NCI-H774 (cell line): ENCODE results near the gene KLHL14.
"Not testable (repeated sequence)": the region's sequence is repeated elsewhere in the genome, so short reads cannot be mapped to it uniquely, and the experiment has no call there.

Experiments
- DNase-seq: peaks from one replicate; lab custom pipeline; 2025; lab: John Stamatoyannopoulos, UW

The KLHL14 gene

DNA sequence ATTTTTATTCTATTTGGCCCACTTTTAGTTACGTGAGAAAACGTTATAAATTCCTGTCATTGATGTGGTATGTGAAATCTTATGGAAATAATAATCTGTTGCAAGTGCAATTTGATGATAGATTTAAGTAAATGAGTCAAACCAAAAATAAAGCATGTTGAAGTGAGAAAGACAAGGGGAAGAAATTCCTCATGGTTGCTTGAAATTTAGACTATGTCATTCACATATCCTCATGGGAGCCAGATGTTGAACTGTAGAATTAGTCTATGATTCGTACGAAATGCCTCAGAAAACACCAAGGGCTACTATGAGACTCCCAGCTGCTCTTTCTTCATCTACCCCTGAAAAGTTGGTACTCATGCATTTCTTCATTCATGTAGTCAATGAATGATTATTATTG, 55.7 kb downstream of the KLHL14 start:
- DNase-seq: no peak

DNA sequence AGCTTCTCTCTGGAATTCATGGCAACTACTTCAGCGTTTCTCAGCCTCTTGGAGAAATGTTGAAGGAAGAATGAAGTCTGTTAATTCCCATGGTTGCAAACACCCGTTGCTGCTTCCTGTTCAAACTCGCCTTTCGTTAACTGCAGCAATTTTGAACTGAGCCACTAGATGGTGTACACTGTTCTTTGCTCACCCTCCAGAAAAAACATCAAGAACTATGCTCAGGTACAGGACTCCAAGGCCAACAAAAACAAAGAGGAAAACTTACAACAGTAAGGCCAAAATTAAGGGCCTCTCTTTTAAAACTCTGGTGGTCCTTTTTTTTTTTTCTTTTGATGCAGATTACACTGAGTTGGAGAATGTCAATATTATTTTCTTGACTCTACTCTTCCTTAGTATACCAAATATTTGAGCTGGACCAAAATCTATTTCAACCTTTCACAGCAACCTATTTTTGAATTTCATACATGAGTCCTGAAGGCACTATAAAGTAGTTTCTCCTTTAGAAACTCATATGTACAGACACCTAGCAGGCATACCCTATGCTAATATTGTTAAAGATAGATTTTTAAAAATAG, 58.2 kb downstream of the KLHL14 start:
- peak; percentile 77 for DNase-seq

DNA sequence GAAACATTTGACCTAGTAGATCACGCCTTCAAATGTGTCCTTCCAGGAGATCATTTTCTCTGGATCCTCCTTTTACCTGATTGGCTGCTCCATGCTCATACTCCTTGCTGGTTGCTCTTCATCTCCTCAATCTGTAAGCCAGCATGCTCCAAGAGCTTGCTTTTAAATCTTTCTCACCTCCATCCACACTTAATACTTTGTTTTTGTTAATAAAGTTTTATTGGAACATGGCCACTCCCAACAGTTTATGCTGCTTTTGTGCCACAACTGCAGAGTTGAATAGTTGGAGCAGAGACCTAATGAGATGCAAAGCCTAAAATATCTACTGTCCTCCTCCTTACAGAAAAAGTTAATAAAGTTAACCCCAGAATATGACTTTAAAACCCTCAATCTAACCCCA, 60.0 kb downstream of the KLHL14 start:
- no peak for DNase-seq

DNA sequence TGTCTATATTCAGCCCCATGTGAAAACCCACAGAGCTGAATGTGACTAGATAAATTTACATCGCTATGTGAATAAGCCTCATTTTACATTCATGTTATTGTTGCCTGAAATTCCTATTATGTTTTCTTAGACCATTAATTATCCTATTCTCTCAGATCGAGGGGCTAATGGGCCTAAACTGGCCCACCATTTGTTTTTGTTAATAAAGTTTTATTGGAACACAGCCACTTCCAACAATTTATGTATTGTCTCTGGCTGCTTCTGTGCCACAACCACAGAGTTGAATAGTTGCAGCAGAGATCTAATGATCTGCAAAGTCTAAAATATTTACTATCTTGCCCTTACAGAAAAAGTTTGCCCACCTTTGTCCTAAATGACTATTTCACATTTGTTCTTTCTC, 61.0 kb downstream of the KLHL14 start:
- no peak for DNase-seq

DNA sequence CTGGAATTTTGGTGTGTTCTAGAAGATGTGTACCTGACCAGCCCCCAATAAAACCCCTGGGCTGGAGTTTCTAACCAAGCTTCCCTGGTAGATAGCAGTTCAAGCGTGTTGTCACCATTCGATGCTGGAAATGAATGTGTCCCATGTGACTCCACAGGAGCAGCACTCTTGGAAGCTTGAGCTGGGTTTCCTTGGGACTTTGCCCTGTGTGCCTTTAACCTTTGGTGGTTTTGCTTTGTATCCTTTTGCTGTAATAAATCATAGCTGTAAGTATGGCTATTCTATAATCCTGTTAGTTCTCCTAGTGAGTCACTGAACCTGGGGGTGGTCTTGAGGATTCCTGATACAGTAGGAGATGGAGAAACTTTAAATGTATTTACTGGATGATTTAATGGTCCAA, 65.2 kb downstream of the KLHL14 start:
- no peak for DNase-seq

DNA sequence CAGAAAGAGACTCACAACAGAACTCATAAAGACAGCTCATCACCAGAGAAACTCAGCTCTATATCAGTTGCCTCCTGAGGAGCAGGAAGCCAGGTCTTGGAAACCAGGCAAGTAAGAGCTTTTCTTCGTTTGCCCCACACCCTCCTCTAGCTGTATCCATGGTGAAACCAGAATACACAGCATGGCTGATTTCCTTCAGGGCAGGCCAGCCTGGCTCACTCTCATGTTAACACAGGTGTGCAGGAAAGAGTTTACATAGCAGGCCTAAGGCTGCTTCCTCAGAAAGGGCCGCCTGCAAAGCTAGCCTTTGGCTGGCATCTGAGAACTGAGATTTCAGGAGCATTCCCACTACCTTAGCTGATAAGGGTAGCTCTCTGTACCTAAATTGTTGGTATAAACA, 65.7 kb downstream of the KLHL14 start:
- no peak for DNase-seq

DNA sequence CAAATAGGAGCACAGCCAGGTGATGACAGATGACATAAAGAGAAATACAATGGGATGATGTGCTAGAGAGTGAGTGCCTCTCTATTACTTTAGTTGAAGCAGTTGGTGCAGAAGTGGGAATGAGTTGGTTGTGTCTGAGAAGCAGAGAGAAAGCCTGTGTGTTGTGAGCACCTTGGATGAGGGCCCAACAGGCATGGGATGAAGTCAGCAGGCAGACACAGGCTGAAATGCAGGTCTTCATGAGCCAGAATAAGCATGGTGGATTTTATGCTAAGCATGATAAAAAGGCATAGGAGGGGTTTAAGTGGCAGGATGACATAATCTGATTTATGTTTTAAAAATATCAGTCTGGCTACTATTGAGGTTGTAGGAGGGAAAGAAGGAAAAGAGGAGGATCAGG, 71.5 kb downstream of the KLHL14 start:
- no peak for DNase-seq

DNA sequence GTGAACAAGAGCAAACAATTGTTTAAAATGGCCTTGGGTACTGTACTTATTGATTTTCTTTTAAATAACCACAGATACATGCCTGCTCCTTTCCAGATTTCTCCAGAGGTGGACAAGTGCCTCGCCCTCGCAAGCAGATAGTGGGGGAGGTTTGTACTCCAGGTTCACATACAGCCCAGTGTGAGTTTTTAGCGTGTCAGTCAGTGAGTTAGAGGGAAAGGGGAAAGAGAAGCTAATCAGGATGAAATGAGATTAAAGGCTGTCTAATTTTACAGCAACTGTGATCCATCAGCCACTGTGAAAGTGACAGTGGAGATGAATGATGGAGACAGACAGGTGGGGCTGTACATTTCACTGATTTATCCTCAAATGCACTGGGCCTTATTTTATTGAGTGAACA, 74.7 kb downstream of the KLHL14 start:
- no peak for DNase-seq

DNA sequence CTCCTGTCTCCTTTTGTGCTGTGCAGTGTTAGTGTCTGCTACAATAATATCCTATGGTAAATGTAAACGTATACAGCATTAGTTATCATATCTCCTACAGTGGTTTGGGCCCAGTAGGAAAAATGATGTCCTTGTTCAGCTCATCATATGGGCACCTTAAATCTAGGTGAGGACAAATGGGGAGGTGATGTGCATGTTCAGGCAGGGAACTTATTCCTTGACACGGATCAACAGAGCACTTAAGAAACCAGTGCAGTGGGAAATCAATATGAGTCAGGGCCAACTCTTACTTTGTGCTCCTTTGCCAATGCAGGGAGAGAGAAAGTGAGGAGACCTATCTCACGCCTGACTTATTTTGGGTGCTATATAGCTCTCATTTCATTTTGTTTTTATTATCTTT, 76.4 kb downstream of the KLHL14 start:
- no peak for DNase-seq

DNA sequence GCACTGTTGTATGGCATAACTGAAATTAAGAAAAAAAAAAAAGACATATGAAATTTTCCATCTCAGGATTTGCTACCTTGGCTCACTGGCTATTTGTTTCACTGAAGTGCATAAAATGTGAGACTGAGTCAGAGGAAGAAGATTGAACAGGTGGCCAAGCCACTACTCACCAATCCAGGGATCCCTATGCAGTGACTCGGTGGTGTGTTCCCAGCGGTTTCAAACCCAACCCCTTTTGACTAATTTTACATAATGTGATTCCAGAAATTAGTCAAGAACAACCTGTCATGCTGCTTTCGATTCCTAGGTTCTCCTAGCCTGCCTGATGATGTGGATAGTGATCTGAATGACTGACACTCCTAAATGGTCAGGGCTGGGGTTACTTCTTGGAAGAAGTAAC, 77.3 kb downstream of the KLHL14 start:
- DNase-seq: no peak

DNA sequence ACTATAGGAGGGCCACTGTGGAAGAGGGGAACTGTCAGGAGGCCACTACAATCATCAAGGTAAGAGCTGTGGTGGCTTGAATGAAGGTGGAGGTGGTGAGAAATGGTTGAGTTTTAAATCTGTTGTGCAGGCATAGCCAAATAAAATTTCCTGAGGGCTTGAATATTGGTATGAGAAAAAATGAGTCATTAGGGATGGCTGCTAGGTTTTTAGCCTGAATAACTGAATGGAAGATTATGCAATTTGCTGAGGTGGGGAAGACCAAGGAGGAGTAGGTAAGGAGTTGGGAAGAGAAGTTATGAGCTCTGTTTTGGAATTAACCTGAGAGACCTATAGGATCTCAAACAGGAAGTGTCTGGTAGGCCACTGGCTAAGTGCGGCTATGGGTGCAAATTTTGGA, 84.0 kb downstream of the KLHL14 start:
- DNase-seq: no peak

DNA sequence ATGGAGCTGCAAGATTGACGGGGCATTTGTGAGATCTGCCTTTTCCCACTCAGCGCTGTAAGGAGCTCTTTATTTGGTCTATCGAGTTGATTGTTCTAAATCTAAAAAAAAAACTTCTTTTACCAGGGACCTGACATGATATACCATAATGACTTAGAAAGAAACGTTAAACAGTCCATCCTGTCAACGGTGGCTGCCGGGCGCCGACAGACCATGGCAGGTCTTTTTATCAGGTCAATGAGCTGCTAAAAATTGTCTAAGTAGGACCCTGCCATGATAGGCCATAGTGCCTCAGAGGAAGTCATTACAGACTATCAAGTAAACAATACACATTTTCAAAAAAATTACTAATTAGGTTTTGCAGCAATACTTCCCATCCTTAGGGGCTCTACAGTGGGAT, 87.9 kb downstream of the KLHL14 start:
- DNase-seq: no peak

DNA sequence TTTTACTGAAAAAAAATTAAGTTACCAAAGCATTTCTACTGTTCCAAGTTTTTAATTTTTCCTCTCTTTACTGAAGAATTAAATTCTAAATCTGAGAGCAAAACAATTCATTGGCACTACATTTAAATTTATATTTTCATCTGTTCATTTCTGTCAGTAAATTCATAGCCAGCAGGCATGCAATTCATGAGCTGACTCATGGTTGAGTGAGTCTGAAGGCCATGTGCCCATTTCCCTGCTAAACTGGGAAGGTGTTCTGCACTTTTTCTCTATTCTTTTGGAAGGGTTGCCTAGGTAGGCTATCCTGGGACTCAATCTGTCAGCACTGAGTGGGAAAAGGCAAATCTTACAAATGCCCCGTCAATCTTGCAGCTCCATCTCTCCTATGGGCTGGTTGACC, 88.7 kb downstream of the KLHL14 start:
- DNase-seq: no peak

DNA sequence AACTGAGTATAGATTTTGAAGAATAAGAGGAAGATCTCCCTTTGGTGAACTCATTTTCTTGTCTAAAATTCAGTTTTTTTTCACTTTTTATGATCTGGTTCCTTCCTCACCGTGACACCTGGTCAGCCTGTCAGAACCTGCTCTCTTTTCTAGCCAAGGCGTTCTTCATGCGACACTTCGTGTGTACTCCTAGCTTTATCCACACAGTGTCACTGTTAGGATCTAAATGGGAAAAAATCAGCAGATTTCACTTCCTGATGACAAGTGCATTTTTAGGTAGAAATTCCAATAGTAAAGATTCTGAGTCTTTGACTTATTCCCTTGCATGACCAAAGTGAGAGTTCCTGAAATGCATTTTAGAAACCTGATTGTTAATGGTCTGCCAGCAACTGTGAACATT, 89.8 kb downstream of the KLHL14 start:
- no peak for DNase-seq

DNA sequence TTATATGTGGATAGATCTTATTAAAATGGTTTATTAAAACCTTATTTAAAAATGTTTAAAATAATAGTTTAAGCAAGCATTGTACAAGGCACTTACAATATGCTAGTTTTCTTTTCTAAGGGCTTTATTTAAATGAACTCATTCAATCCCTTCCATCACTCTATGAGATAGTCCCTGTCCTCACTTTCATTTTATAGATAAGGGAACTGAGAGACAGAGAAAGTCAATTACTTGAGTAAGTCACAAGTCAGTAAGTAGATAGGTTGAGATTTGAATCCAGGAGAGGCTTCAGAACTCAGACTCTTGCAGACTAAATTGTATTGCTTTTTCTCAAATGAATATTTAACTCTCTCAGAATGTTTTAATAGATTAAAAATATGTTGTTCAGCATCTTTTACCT, 95.2 kb downstream of the KLHL14 start:
- no peak for DNase-seq

DNA sequence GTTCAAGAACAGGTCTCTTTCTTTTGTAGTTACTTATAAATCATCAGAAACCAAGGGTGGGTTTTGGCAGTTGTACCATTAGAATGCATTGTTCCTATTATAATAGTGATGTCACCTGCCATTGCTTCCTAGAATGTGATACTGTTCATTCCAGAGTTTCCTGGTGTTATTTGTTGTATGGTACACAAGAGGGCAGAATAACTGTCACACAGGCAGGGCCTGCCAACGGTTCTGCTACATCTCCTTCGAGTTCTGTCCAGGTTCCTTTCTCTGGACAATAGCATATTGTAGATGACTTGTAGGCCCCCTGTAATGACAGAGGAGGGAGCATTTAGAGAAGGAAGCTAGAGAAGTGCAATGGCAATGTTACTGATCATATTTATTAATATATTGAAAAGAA, 98.3 kb downstream of the KLHL14 start:
- no peak for DNase-seq

DNA sequence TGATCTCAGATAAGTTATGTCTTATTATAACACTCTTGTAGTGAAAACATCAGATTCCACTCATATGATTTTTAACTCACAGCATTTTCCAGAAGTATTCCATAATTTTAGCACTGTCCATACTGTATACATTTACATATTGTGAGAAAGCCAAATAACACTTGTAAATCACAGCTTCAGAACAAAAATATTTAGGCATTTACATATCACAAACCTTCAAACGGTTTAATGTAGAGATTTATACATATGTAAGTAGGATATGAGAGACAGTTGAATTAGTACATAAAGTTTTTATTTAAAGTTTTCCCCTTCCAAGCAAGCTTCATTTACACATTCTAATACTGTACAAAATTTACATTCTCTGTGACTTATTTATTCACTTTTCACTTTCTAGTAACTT, 100.4 kb downstream of the KLHL14 start:
- no peak for DNase-seq

DNA sequence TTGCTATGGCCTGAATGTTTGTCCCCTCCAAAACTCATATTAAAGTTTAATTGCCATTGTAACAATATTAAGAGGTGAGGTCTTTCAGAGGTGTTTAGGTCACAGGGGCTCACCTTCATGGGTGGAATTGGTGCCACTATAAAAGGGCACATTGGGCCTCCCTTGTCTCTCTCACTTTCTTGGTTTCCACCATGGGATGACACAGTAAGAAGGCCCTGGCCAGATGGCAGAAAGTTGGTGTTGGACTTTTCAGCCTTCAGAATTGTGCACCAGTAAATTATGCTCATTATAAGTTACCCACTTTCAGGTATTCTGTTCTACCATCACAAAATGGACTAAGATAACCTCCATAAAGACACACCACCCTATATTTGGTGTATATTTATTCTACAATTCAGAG, 102.1 kb downstream of the KLHL14 start:
- no peak for DNase-seq

DNA sequence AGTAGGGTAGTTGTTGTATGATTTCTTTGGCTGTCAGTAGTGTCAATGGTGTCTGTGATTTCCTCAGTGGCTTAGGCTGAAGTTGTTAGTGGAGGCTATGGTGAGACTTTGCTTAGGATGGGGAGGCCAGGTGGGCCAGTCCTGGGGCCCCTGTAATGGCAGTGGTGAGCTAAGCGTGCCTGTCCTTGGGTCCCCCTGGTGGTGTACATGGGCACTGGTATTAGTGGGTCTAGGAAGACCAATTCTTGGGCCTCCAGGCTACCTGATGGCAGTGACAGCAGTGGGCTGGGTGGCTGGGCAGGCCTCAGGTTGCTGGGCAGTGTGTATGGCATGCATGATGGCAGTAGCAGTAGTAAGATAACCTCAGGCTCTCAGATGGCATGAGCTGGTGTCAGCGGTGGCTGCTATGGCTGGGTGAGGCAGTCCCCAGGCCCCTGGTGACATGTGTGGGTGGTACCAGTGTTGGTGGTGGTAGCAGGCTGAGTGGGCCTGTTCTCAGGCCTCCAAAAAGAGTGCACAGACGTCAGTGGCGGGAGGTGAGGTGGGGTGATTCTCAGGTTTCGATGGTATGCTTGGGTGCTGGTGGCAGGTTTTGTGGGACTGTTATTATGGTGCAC, 103.2 kb downstream of the KLHL14 start:
- no peak for DNase-seq

DNA sequence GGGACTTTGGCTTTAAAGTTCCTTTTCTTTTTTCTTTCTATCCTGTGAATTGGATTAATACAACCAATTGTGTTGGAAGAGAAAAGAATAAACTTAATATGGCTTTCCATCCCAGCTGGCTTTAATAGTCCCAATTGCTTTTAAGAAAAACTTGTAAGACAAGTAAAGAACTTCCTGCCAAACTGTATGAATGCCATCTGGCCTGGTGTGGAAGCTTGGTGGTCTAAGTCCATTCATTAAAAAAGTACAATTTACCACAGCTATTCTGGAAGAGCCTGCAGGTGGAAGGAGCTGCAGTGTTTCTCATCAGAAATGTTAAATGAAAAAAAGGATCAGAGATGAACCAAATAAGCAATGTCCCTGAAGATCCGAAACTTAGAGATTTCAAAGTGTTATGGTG, 103.9 kb downstream of the KLHL14 start:
- no peak for DNase-seq

DNA sequence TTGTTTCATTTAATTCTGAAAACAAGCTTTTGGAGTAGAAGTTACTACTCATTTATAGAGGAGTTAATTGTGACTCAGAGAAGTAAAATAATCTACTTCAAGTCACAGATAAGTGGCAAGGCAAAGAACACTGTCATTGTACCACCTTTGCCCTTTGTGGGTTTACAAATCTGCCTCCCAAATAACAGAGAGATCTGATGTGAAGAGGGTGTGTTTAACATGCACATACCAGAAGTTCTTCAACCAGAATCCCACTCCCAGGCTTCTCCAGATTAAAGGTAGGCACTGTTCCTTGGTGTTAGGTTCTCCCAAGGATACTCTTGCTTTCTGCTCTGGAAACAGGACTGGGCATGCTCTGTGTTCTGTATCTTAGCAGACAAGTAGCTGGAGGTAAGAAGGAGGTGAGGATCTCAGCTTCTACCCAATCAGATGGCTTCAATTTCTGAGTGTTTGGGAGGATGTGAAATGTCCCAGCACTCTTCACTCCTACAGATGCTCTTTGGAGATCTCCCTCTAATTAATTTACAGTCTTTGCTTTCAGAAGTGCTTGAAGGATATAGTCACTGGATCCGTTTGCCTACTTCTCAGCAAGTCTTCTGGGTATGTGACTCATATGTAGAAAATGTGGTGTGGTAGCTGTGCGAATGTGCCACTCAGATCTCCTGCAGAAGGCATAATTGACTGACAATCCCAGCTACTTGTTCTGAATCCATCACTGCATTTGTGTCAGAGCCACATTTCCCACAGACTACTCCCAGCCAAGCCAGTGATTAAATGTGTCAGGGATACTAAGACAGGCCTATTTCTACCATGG, 111.1 kb downstream of the KLHL14 start:
- no peak for DNase-seq

DNA sequence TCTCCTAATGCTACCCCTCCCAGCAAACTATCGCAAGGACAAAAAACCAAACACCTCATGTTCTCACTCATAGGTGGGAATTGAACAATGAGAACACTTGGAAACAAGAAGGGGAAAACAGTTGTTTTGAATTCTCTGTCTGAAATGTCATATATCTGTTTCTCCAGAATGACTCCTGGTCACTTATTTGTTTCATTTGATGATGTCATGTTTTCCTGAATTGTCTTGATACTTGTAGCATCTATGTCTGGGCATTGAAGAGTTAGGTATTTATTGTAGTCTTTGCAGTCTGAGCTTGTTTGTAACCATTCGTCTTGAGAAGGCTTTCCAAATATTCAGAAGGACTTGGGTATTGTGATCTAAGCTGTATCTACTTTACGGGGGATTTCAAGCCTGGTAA, 118.3 kb downstream of the KLHL14 start:
- DNase-seq: not testable (repeated sequence)

DNA sequence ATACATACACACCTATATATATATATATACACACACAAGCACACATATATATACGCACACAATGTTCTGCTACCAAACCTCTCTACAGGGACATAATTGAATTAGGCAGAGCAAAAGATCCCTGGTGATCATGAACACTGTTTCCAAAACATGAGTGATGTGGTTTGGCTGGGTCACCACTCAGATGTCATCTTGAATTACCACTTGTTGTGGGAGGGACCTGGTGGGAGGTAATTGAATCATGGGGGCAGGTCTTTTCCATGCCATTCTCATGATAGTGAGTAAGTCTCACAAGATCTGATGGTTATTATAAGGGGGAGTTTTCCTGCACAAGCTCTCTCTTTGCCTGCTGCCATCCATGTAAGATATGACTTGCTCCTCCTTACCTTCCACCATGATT, 135.2 kb downstream of the KLHL14 start:
- not testable (repeated sequence) for DNase-seq

DNA sequence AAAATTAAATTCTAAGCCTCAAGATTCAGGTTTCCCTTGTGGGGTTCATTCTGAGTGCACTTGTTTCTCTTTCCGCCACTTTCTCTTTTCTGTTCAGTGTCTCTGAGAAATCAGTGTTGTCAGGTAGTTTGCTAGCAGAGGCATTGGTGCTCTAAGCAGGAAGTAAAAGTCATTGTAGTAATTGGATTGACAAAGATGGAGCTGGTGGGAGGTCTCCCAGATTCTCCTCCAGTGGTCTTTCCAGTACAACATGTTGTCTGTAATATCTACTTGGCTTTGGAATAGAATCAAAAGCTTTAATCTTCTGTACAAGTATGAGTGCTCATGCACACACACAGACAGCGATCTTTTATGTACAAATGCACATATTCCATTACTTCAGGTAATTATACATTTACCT, 135.6 kb downstream of the KLHL14 start:
- no peak for DNase-seq
